Stimulated activated CD4-positive, alpha-beta T cell treated with anti-CD3 and anti-CD28 coated beads, Interleukin-1b, Interleukin-23, amount 100 ng/mL, for 48 hours (primary cell): Measurements from ENCODE around the gene B3GALT4.

Experiments
- DNase-seq: peaks from one replicate; pipeline ENCODE4 v3.0.0-alpha.2; 2020

Gene B3GALT4

DNA sequence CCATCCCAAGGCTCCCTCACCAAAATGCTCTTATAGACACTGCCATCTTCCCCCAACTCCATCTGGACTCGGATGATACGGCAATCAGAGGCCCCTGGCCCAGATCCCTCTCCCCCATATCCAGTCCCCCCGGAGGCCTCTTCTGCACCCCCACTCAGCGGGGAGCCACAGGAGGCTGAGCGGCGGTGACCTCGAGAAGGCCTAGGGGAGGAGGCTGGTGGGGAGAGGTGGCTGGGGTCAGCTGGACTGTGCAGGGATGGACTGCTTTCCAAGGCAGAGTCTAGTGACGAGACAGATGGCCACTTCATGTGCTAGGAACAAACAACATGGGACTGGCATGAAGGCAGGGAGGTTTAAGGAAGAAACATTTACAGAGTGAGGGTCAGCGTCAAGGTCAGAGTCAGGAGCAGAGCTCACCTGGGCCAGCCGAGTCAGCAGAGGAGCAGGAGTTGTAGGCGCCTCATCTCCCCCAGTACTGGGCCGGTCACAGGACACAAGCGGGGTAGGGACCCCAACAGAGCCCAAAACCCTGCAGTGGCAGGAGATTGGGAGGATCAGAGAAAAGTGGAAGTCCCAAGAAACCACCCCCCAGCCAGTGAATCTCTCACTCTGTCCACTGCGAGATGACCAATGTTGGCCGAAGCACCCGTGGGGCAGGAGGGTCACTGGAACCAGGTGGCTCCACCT, 16.2 kb downstream of the B3GALT4 start:
- DNase-seq = no peak

- DNase-seq = no peak
Measured at GRCh38 chr6:33294086-33294823, 17.3 kb downstream of the B3GALT4 start.

- no peak for DNase-seq
Measured at GRCh38 chr6:33295621-33296369, 18.9 kb downstream of the B3GALT4 start.

DNA sequence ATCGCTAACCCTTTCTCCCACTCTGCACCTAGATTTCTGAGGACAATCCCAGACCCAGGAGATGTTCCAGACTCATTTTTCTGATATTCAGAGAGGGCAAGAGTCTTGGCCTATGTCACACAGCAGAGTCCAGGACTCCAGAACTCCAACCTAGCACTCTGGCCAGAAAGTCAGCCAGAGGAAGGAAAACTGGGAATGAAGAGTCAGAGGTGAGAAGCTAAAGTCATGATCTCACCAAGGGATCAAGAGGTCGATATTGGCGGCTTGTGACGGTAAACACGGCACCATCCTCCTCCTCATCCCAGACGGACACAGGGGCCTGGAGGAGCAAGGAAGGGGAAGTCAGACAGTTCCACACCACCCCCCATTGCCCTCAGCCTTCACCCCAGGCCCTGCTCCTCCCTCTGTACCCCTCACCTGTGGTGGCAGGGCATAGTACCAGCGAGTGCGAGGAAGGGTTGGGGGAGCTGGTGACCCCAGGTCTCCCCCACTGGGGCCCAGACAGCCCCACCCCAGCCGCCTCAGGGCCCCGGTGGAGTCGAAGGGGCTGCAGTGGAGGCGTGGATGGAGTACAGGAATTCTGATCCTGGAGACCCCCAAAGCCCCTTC, 20.0 kb downstream of the B3GALT4 start:
- DNase-seq = no peak

GRCh38 chr6:33297406-33297955, 20.6 kb downstream of the B3GALT4 start:
- DNase-seq = no peak

DNA sequence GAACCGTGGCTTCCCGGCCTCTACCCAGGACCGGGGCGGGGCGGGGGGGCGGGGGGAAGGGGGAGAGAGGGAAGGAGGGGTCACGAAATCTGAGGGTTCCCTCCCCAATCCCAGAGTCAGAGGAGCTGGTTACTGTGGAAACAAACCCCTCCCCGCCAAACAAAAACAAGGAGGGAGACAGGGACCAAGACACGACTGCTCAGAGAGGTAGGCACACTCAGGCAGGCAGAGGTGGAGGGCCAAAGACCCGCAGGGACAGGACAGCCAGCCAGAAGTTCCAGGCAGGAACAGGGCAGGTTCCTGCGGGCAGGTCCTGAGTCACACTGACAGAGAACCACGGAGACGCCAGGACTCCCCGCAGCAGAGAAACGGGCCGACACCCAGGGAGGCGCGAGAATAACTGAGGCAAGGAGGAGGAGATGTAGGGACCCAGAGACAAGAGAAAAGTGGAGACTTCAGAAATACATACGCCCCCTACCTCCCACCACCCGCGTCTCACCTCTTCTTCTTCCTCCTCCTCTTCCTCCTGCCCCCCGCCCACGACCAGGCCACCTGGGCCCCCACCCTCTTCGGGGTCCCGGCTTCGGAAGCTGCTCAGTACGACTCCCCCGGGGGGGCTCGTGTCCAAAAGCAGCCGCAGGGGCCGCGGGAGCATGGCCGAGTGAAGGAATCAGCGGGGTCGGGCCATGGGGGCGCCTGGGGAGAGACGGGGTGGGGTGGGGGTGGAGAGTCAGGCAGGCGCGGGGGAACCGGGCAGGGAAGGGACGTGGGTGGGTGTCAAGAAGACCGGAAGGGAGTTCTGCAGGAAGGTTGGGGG, 21.2 kb downstream of the B3GALT4 start:
- DNase-seq = peak; percentile 69

GRCh38 chr6:33298773-33299236, 21.9 kb downstream of the B3GALT4 start, which contains the start of gene RGL2:
Gene RGL2, minus strand, starts transcription at chr6:33298942. Its CDS starts 332 bp downstream, at chr6:33298610.
- peak; percentile 47 for DNase-seq

- DNase-seq = peak; percentile 94
Measured at GRCh38 chr6:33299237-33299944, 22.5 kb downstream of the B3GALT4 start.

DNA sequence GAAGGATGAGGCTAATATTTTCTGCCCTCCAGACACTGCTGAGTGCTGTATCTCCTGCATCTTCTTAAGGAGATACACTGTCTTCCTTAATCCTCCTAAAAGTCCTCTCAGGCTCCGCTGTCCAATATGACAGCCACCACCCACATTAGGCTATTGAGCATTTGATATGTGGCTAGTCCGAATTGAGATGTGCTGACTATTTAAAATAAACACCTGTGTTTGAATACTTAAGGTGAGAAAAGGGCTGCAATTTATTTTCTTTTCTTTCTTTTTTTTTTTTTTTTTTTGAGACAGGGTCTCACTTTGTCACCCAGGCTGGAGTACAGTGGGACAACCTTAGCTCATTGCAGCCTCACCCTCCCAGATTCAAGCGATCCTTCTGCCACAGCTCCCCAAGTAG, 25.0 kb downstream of the B3GALT4 start:
- DNase-seq = no peak

GRCh38 chr6:33304216-33304615, 27.3 kb downstream of the B3GALT4 start:
- no peak for DNase-seq

- DNase-seq = no peak
Measured at GRCh38 chr6:33305052-33305451, 28.1 kb downstream of the B3GALT4 start.

GRCh38 chr6:33306356-33306755, 29.4 kb downstream of the B3GALT4 start:
- DNase-seq = no peak

- peak; percentile 78 for DNase-seq
Measured at GRCh38 chr6:33312361-33313104, 35.6 kb downstream of the B3GALT4 start.

DNA sequence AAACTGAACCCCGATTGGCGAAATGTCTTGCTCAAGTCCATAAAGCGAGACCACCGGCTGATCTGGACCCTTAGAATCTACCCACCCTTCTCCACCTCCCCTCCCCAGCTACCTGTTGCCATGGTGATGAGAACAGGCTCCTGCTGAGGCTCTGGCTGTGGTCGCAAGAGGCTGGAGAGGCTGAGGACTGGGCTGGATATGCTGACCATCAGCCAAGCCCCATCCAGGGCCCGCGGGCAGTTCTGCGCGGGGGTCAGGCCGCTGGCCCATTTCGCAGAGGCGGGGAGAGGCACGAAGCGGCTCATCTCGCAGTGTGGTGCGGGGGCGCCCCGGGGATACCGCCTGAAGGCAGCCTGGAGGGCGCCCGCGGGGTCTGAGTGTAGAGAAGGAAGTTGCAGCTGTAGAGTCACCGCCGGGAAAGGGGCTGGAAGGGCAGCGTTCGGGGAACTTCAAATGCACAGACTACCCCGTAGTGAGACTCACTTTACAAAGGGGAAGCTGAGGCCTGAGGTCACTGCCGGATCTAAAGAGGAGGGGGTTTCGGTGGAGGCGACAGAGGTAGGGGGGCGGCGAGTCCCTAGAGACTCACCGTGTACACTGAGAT, 36.3 kb downstream of the B3GALT4 start:
- peak; percentile 40 for DNase-seq

DNA sequence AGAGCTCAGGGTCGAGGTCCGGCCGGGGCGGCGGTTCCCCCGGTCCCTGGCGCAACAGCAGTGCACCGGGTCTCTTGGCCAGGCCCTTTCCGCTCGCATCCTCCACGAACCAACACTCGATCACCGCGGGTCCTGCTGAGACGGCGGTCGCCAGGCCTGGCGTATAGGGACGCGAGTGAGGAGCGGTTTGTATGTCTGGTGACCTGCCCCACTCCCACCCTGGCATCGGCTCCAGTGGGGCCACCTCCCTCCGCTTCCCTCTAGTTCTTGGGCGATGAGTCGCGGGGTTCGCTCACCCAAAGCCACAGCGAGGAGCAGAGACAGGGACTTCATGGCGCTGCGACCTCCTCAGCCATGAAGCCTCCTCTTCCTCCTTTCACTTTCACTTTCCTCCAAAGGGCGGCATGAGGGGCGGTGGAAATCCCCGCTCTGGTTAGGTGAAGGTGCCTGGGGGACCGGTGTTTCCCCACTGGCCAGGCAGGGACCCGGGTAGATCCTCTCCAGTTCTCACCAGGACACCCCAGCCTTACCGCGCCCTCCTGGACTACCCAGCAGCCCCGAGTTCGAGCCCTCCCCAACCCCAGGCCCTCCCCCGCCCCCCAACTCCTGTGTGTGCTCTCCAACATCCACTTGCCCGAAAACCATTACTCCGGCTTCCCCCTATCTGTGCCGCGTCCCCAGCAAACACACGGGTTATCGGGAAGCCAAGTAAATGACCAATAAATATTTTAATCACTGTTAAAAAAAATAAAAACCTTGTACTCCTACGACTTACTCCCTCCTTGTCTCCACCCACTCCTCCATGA, 37.0 kb downstream of the B3GALT4 start, which contains the start of gene TAPBP:
Gene TAPBP, minus strand, starts transcription at position 370 of the 806 bp plus-strand sequence. Its CDS starts 37 bp downstream, at position 333.
- peak; percentile 86 for DNase-seq

GRCh38 chr6:33314515-33314942, 37.6 kb downstream of the B3GALT4 start:
- peak; percentile 68 for DNase-seq

DNA sequence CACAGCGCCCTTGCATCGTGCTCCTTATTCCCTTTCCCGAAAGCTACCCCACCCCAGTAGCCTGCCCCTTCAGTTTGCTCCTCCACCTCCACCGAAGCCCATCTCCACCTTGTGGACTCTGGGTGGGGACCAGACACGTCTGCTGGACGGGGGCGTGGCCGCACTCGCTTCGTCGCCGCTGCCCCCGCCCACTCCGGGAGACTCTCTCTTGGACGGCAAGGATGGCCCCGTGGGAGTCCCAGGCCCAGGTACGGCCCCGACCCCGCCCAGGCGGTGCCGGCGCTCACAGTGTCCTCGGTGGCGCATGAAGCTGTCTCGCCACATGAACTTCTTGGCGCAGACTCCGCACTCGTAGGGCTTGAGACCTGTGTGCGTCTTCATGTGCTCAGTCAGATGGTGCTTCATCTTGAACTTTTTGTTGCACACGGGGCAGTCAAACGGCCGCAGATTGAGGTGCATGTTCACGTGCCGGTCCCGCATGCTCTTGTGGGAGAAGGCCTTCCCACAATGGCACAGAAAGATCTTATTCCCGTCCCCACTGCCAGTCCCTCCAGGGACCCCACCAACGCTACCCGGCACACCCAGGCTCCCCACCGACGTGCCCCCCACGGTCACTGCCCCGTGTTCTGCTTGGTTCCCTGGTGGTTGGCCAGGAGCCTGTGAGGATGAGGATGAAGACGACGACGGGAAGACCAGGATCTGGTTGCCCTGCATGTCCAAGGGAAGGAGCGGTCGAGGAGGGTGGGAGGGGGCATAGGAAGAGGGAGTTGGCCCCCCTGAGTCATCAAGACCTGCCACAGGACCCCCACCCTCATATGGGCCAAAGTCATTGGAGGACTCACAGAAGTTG, 38.2 kb downstream of the B3GALT4 start:
- no peak for DNase-seq
